ENCODE results near the gene FBN2. TPM values are rescaled to one million over a fixed set of nuclear protein-coding genes. Genes with fewer than 3 reads are reported as not detected.

The FBN2 gene
- total RNA-seq, 4 donors from 2014 or later: 5.3 to 19.4 (median 7.5) TPM

DNA sequence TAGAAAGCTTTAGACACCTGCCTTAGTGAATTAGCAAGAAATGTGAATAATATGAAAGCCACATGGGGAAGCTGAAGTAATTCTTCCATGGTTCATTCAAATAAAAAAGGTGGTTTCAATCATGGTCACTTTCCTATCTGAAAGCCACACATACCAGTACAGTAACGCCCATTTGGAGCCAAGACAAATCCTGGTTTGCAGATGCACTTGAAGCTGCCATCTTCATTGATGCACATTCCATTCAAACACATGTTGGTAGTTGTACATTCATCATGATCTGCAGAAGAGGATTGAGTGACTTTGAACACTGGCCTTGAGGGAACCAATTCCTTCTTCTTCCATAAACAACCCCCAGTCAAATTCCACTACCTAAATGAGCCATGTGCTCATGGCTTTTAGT, 161.5 kb downstream of the FBN2 start:
- Histone ChIP-seq H3K4me1 (peaks cover 0 to 12% (median 0%) of the 10 kb centered on the region in 3 donors), H3K27ac (no peak overlapping the region), H3K27me3 (no peaks in the 10 kb centered on the region), H3K9me3 (no peaks in the 10 kb centered on the region), H3K4me3 (no peak overlapping the region), H3K36me3 (peaks cover 0 to 3% of the 10 kb centered on the region in 2 donors)
- ATAC-seq: no peak
- TF ChIP-seq CTCF (IDR thresholded peaks at IDR 0.05): no peak
- no peak for TF ChIP-seq EP300 (IDR thresholded peaks at IDR 0.05)
- TF ChIP-seq POLR2AphosphoS5 (IDR thresholded peaks at IDR 0.05): no peak
- no peak for TF ChIP-seq POLR2A (IDR thresholded peaks at IDR 0.05)
- 100% methylated on average over 1 of the region's 1 CpG; no CpG with 5 or more reads in 1 of the 2 donors for WGBS, 2 donors (ENCODE audit: low coverage in 1 of 2)

DNA sequence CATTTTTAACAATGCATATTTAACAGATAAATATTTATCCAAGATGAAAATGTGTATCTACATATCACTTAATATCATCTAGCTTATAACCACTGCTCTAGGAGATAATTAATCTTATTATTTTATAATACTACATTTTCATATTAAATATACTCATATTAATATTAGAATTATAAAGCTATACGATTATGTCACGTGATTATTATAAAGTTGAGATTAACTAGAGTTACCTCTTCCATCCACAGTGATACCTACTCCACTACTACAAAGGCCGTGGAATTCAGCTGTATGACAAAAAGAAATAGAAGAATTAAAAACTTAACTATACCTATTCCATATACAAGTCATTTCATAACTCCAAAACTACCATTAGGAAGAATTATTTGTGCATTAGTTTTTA, 171.9 kb downstream of the FBN2 start:
- no peak for ATAC-seq
- Histone ChIP-seq H3K27ac (no peak overlapping the region), H3K4me3 (no peak overlapping the region), H3K27me3 (no peaks in the 10 kb centered on the region), H3K9me3 (no peaks in the 10 kb centered on the region), H3K36me3 (peaks cover 0 to 8% of the 10 kb centered on the region in 2 donors), H3K4me1 (no peaks in the 10 kb centered on the region)
- 83 to 98% methylated on average over 3 of the region's 3 CpGs for WGBS, 2 donors (ENCODE audit: low coverage in 1 of 2)
- TF ChIP-seq CTCF (IDR thresholded peaks at IDR 0.05) (no peak), POLR2AphosphoS5 (IDR thresholded peaks at IDR 0.05) (no peak)

- WGBS, 2 donors (ENCODE audit: low coverage in 1 of 2): 46 to 79% methylated on average over 2 to 4 of the region's 4 CpGs
- no peak for ATAC-seq
- Histone ChIP-seq H3K4me1 (no peaks in the 10 kb centered on the region), H3K9me3 (no peaks in the 10 kb centered on the region), H3K36me3 (no peaks in the 10 kb centered on the region), H3K27me3 (no peaks in the 10 kb centered on the region), H3K4me3 (no peak overlapping the region), H3K27ac (no peak overlapping the region)
- TF ChIP-seq POLR2AphosphoS5 (IDR thresholded peaks at IDR 0.05) (no peak), POLR2A (IDR thresholded peaks at IDR 0.05) (no peak), EP300 (IDR thresholded peaks at IDR 0.05) (no peak), CTCF (IDR thresholded peaks at IDR 0.05) (no peak)
Measured at GRCh38 chr5:128362370-128362769, 175.7 kb downstream of the FBN2 start.

DNA sequence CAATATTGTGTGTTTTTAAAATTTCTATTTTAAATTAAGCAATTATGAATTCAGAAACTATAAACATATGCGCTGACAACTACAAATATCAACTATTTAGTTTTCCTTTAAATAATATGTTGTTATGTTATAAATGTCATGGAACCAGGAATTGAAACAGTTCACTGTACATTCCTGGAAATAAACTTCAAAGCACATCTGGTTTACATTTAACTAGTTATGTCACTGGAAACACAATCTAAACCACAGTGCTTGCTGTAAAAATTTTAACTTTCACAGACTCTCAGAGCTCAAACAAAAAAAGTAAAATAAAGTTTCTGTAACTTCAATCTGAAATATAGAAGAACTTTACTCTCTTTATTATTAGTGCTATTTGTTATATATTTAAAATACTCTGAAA, 179.2 kb downstream of the FBN2 start:
- Histone ChIP-seq H3K27ac (no peak overlapping the region), H3K9me3 (no peaks in the 10 kb centered on the region), H3K36me3 (no peaks in the 10 kb centered on the region), H3K4me3 (no peak overlapping the region), H3K4me1 (peaks cover 0 to 4% (median 0%) of the 10 kb centered on the region in 3 donors), H3K27me3 (no peaks in the 10 kb centered on the region)
- no peak for ATAC-seq
- TF ChIP-seq CTCF (IDR thresholded peaks at IDR 0.05): no peak
- no peak for TF ChIP-seq POLR2AphosphoS5 (IDR thresholded peaks at IDR 0.05)
- TF ChIP-seq EP300 (IDR thresholded peaks at IDR 0.05): no peak
- TF ChIP-seq POLR2A (IDR thresholded peaks at IDR 0.05): no peak
- 83 to 90% methylated on average over 1 of the region's 1 CpG for WGBS, 2 donors (ENCODE audit: low coverage in 1 of 2)

DNA sequence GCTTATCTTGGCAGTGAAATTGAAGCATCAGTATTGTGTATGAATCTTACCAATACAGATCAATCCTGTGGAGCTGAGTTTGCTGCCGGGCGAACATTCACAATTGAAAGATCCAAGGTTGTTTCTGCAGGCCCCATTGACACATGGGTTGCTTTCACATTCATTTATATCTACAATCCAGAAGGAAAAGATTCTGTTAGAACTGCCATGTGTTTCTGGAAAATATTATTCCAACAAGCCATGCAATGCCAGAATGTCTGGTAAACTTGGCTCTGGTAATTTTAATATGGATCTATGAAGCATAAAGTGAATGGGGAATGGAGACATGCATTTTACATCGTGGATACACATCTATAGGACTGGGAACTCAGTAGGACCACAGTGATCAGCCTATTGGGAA, 180.8 kb downstream of the FBN2 start:
- no peak for ATAC-seq
- no peak for TF ChIP-seq CTCF (IDR thresholded peaks at IDR 0.05)
- TF ChIP-seq POLR2AphosphoS5 (IDR thresholded peaks at IDR 0.05): no peak
- TF ChIP-seq POLR2A (IDR thresholded peaks at IDR 0.05): no peak
- no peak for TF ChIP-seq EP300 (IDR thresholded peaks at IDR 0.05)
- no peaks in the 10 kb centered on the region for H3K27me3 ChIP-seq
- no peak overlapping the region for H3K4me3 ChIP-seq
- WGBS, 2 donors (ENCODE audit: low coverage in 1 of 2): 76 to 96% methylated on average over 3 of the region's 3 CpGs
- H3K4me1 ChIP-seq: peaks cover 0 to 16% (median 0%) of the 10 kb centered on the region in 3 donors
- H3K27ac ChIP-seq: no peak overlapping the region
- H3K9me3 ChIP-seq: no peaks in the 10 kb centered on the region
- H3K36me3 ChIP-seq: no peaks in the 10 kb centered on the region
